Gastrocnemius medialis (tissue), 4 donors: ENCODE measurements around the gene GAPVD1.

ENCODE experiments used
- CTCF ChIP-seq, 5 experiments: fragments of 450-650 bp in 3 of 5; fragments of 200-600 bp in 2 of 5; sonication (generic) in 2 of 5; IDR thresholded peaks in 4 of 5; conservative IDR thresholded peaks in 1 of 5; 1 replicate in 4 of 5; 2 replicates in 1 of 5; pipeline ENCODE4 v1.5.1; 2016 to 2019; ENCODE audit warnings: antibody characterized with exemption in 5 of 5, mild to moderate bottlenecking in 3 of 5, moderate library complexity in 3 of 5
- POLR2A ChIP-seq, 2 donors: fragments of 450-650 bp; IDR thresholded peaks; one replicate each; pipeline ENCODE4 v1.6.1; 2017; ENCODE audit warnings: antibody characterized with exemption in 2 of 2, mild to moderate bottlenecking in 2 of 2, moderate library complexity in 2 of 2

- TF ChIP-seq POLR2A (IDR thresholded peaks at IDR 0.05), result no peak
- no peak for TF ChIP-seq CTCF (IDR thresholded peaks at IDR 0.05 in 4 of 5, conservative IDR thresholded peaks at IDR 0.05 in 1 of 5)
Observed at GRCh38 chr9:125338929-125339328, 77.3 kb downstream of the GAPVD1 start.
